Activated CD4-positive, alpha-beta memory T cell treated with anti-CD3 and anti-CD28 coated beads for 36 hours (primary cell): ENCODE measurements around the gene UBLCP1. TPM values are rescaled to one million over a fixed set of nuclear protein-coding genes. Genes with fewer than 3 reads are reported as not detected.

ENCODE experiments used
- CTCF ChIA-PET: fragments of 350-600 bp; sonication (Branson Sonifier 250); formaldehyde crosslinking; loops from one replicate; lab custom pipeline; 2021; ENCODE audit warnings: antibody characterized with exemption, inconsistent platforms; lab: Charles Lee
- POLR2A ChIA-PET: fragments of 350-600 bp; sonication (Branson Sonifier 250); formaldehyde crosslinking; loops from one replicate; lab custom pipeline; 2021; ENCODE audit warnings: antibody characterized with exemption; lab: Charles Lee
- DNase-seq: peaks from one replicate; pipeline ENCODE4 v3.0.0-alpha.2; 2020
- H3K27ac Mint-ChIP-seq: one replicate; pipeline ENCODE4 v1.8.0; 2021; ENCODE audit warnings: mixed read lengths
- H3K27me3 Mint-ChIP-seq: one replicate; pipeline ENCODE4 v1.8.0; 2021; ENCODE audit warnings: mixed read lengths
- H3K36me3 Mint-ChIP-seq: one replicate; pipeline ENCODE4 v1.8.0; 2021; ENCODE audit warnings: mixed read lengths
- H3K4me1 Mint-ChIP-seq: one replicate; pipeline ENCODE4 v1.8.0; 2021; ENCODE audit warnings: low read depth, mixed read lengths
- H3K4me3 Mint-ChIP-seq: one replicate; pipeline ENCODE4 v1.8.0; 2021; ENCODE audit warnings: mild to moderate bottlenecking, mixed read lengths
- H3K9me3 Mint-ChIP-seq: one replicate; pipeline ENCODE4 v1.8.0; 2021; ENCODE audit warnings: mixed read lengths
- intact Hi-C: fragments of 100-400 bp; cut with micrococcal nuclease; formaldehyde crosslinking; loops from one replicate; pipeline ENCODE4 v1.15.1; 2023
- total RNA-seq, 2 experiments: library from RNA; stranded (reverse); gene quantifications; one replicate each; pipeline ENCODE4 v1.2.3, GENCODE V29; 2021

UBLCP1 gene
- total RNA-seq, 2 experiments from 2014 or later: 32.9 to 34.4 TPM

- Mint-ChIP-seq H3K27me3 (peaks cover 2% of the 10 kb centered on the region), H3K27ac (no peak overlapping the region), H3K4me1 (no peaks in the 10 kb centered on the region), H3K9me3 (no peaks in the 10 kb centered on the region), H3K36me3 (no peaks in the 10 kb centered on the region), H3K4me3 (no peak overlapping the region)
- intact Hi-C loops: no loop called here
- ChIA-PET POLR2A (no interaction called here), CTCF (interaction anchor here (1.3 to 7.0 kb wide), 8 partner anchors 13 to 162 kb away, joined by 3 to 128 read pairs (median 7); no protein-coding TSS in a partner anchor)
- no peak for DNase-seq
These were observed 55.4 kb downstream of the UBLCP1 start for GRCh38 chr5:159318448-159318847.

DNA sequence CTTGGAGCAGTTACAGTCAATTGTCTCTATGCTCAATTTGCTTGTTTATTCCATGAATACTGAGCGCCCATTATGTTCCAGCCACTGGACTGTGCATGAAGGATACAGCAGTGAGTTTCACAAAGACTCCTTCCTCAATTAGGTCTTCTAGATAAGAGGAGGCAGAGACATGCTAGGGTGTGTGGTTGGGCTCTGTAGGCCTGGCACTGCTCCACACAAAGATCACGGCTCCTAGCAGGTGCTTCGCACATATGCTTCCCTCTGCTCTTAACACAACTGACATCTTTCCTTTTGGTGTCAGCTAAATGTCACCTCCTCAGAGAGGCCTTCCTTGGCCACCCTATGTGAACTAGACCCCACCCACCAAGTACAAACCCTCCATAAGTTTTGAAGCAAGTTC lies 56.3 kb downstream of the UBLCP1 start:
- Mint-ChIP-seq H3K9me3 (no peaks in the 10 kb centered on the region), H3K27ac (no peak overlapping the region), H3K4me3 (no peak overlapping the region), H3K4me1 (no peaks in the 10 kb centered on the region), H3K27me3 (peaks cover 2% of the 10 kb centered on the region), H3K36me3 (no peaks in the 10 kb centered on the region)
- intact Hi-C loops: no loop called here
- ChIA-PET POLR2A (no interaction called here), CTCF (interaction anchor here (2.6 to 7.0 kb wide), 2 partner anchors 12 to 163 kb away, joined by 8 to 128 read pairs; no protein-coding TSS in a partner anchor)
- DNase-seq: no peak

GRCh38 chr5:159319832-159320231 lies 56.7 kb downstream of the UBLCP1 start:
- peaks cover 2% of the 10 kb centered on the region for H3K27me3 Mint-ChIP-seq
- no peaks in the 10 kb centered on the region for H3K9me3 Mint-ChIP-seq
- no peak overlapping the region for H3K4me3 Mint-ChIP-seq
- CTCF ChIA-PET: interaction anchor here (2.6 to 7.0 kb wide), 2 partner anchors 12 to 163 kb away, joined by 8 to 128 read pairs; no protein-coding TSS in a partner anchor
- POLR2A ChIA-PET: no interaction called here
- DNase-seq: no peak
- no peak overlapping the region for H3K27ac Mint-ChIP-seq
- H3K36me3 Mint-ChIP-seq: no peaks in the 10 kb centered on the region
- intact Hi-C loops: no loop called here
- H3K4me1 Mint-ChIP-seq: no peaks in the 10 kb centered on the region

- H3K9me3 Mint-ChIP-seq: no peaks in the 10 kb centered on the region
- no peaks in the 10 kb centered on the region for H3K36me3 Mint-ChIP-seq
- H3K27ac Mint-ChIP-seq: no peak overlapping the region
- no peak overlapping the region for H3K4me3 Mint-ChIP-seq
- CTCF ChIA-PET: interaction anchor here (0.9 kb wide), 1 partner anchor 10 kb away, joined by 3 read pairs; no protein-coding TSS in a partner anchor
- no peak for DNase-seq
- peaks cover 2% of the 10 kb centered on the region for H3K27me3 Mint-ChIP-seq
- intact Hi-C loops: no loop called here
- no peaks in the 10 kb centered on the region for H3K4me1 Mint-ChIP-seq
- POLR2A ChIA-PET: no interaction called here
These were observed 59.1 kb downstream of the UBLCP1 start for GRCh38 chr5:159322180-159322579.

- POLR2A ChIA-PET: interaction anchor here (0.6 kb wide), 1 partner anchor 47 kb away, joined by 3 read pairs; no protein-coding TSS in a partner anchor
- no peaks in the 10 kb centered on the region for H3K9me3 Mint-ChIP-seq
- intact Hi-C loops: no loop called here
- H3K36me3 Mint-ChIP-seq: no peaks in the 10 kb centered on the region
- H3K27ac Mint-ChIP-seq: no peak overlapping the region
- no peak for DNase-seq
- CTCF ChIA-PET: interaction anchor here (1.1 to 1.9 kb wide), 3 partner anchors 16 to 663 kb away, joined by 3 to 4 read pairs (median 4); no protein-coding TSS in a partner anchor
- peaks cover 2% of the 10 kb centered on the region for H3K27me3 Mint-ChIP-seq
- no peaks in the 10 kb centered on the region for H3K4me1 Mint-ChIP-seq
- no peak overlapping the region for H3K4me3 Mint-ChIP-seq
These were observed 61.1 kb downstream of the UBLCP1 start for GRCh38 chr5:159324102-159324755.

DNA sequence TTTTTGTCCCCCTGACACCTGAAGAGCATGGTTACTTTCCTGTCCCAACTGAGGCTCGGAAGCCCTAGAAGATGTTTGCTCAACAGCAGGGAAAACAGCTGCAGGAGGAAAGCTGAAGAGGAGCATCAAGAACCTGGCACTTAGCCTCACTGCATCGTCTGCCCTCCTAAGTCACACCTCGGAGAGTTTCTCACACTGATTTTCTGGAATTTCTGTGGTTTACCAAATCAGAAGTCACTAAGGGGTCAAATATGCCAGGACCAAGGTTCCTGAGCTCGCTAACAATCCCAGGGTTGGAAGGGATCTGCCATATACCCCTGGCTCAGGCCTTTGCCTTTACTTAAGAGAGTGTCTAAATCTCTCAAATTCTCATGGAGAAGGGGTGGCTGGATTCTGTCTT lies 61.9 kb downstream of the UBLCP1 start:
- no peak for DNase-seq
- Mint-ChIP-seq H3K36me3 (no peaks in the 10 kb centered on the region), H3K4me1 (no peaks in the 10 kb centered on the region), H3K27me3 (peaks cover 2% of the 10 kb centered on the region), H3K27ac (no peak overlapping the region), H3K9me3 (no peaks in the 10 kb centered on the region), H3K4me3 (no peak overlapping the region)
- CTCF ChIA-PET: interaction anchor here (1.6 to 1.9 kb wide), 2 partner anchors 15 to 168 kb away, joined by 4 read pairs; no protein-coding TSS in a partner anchor
- POLR2A ChIA-PET: no interaction called here
- intact Hi-C loops: no loop called here

DNA sequence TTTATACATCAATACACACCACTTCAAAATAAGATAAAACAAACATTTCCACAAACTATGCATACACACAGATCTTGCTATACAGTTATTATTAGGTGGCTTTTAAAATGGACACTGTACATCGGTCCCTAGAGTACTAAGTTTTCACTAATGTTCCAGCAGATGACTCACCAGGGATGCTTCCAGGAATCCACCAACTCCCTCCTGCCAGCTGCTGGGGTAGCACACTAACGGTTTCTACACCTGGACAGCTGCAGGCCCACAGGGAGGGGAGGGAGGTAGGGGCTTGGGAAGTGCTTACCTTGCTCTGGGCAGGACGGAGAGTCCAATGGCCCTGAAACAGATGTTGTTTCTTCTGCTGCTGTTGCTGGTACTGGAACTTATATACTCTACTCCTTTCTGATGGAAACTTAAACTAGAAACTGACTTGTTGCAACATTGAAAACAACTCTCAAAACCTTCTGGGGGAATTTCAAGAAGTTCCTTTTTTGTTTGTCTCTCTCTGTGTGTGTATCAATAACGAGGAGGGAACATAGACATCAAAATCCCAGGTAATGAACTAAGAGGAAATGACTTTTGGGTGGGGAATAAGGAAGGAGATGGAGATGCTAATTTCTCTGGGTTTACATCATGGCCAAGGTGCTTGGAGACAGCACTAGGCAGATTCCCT lies 67.2 kb downstream of the UBLCP1 start, which contains the start of gene IL12B:
Gene IL12B, minus strand, starts transcription at position 357 of the 670 bp plus-strand sequence. CDS start 3,705 bp downstream, outside the sequence.
- ChIA-PET POLR2A (no interaction called here), CTCF (interaction anchor here (0.7 kb wide), 2 partner anchors 10 to 218 kb away, joined by 3 to 4 read pairs; no protein-coding TSS in a partner anchor)
- Mint-ChIP-seq H3K4me1 (peaks cover 16% of the 10 kb centered on the region), H3K4me3 (peak within 1 kb of the TSS; percentile 61), H3K27ac (no peak within 1 kb of the TSS), H3K27me3 (no peaks in the 10 kb centered on the region), H3K9me3 (no peaks in the 10 kb centered on the region), H3K36me3 (no peaks in the 10 kb centered on the region)
- DNase-seq: no peak
- intact Hi-C loops: loop anchor here (2.0 to 10.0 kb wide), 4 partner anchors 173 to 657 kb away; partner anchors contain the start of gene ADRA1B

DNA sequence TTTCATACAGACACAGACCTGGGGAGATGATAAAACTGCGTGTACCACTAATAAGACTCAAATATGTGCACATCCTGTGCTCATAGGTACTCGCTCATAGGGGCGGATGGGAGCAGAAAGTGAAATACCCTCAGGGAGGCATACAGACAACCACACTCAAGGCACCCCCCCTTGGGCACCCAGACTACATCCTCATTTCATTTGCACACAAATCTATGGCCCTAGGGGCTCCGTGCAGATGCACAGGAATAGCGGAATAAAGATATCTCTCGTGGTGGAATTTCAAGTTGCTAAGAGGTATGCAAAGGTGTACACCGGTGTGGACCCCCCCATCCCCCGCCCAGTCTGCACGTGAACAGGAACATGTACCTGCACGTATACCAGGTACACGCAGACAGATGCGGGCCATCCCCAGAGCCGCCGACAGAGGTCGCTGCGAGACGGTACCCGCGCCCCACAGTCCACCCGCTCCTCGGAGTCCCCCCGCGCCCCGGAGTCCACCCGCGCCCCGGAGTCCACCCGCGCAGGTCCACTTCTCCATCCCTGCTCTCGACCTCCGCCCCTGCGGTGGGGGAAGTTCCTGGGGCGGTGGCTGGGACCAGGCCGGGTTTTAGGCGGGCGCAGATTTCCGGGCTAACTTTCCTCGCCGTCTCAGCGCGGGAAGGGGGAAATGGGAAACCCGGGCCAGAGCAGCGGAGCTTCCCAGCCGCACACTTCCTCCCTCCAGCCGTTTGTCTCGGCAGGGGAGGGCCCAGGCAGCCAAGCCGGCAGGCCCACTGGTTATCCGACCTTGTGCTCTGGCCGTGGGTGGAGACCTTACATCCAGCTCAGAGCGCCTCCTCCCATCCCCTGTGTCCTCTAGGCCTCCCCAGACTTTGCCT lies 68.2 kb downstream of the UBLCP1 start:
- H3K27ac Mint-ChIP-seq: no peak overlapping the region
- ChIA-PET POLR2A (no interaction called here), CTCF (interaction anchor here (0.6 to 1.8 kb wide), 15 partner anchors 9 to 524 kb away, joined by 3 to 8 read pairs (median 3); no protein-coding TSS in a partner anchor)
- intact Hi-C loops: loop anchor here (2.0 to 10.0 kb wide), 4 partner anchors 174 to 655 kb away; partner anchors contain the start of gene ADRA1B
- peak; percentile 84 for DNase-seq
- peaks cover 16% of the 10 kb centered on the region for H3K4me1 Mint-ChIP-seq
- H3K36me3 Mint-ChIP-seq: no peaks in the 10 kb centered on the region
- no peaks in the 10 kb centered on the region for H3K9me3 Mint-ChIP-seq
- H3K4me3 Mint-ChIP-seq: peak overlapping the region; percentile 61
- no peaks in the 10 kb centered on the region for H3K27me3 Mint-ChIP-seq

DNA sequence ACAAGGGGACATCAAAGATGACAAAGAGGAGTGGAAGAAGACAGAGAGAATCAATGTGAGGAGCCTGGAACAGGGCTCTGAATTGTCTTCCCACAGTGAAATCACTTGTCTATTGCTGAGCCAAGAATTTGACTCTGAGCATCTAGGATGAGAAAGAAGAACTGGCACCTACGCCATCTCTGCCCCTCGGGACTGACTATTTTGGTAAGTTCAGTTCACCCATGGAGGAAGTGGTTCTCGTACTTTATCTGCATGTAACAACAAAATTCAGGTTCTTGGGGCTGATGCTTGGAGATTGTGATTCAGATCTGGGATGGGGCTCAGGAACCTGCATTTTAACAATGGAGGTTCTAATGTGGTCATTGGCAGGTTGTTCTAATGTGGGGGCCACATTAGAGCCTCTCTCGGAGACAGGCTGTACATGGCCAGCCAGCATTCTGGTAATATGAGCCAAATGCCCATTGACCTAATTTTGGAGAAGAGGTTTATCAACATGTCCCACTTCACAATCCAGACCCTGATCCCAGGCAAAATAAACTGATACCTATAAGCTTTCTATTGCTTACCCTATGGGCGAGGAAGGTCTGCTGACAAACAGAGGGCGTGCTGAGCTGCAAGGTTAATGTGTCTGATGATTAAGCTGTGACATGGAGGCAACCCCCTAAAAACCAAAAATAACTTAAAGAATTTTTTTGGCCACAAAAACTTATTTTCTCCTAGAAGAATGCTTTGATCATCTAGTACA lies 69.9 kb downstream of the UBLCP1 start:
- CTCF ChIA-PET: interaction anchor here (0.6 to 1.8 kb wide), 6 partner anchors 13 to 654 kb away, joined by 3 to 8 read pairs (median 5); no protein-coding TSS in a partner anchor

DNA sequence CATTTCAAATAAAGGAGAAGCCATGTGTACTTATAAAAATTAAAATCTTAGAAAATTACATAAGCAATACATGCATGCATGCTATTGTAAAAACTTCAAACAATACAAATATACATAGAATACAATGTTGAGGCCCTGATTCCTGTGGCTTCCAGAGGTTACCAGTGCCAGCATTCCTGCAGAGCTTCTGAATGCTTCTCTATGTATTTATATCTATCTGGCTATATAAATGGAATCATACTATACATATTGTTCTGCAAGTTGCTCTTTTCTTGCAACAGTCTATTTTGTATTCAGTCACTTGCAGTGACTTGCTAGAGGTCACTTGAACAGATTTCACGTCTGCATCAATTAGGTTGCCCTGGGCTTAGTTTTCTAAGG lies 70.4 kb downstream of the UBLCP1 start:
- H3K4me3 Mint-ChIP-seq: no peak overlapping the region
- CTCF ChIA-PET: interaction anchor here (1.3 kb wide), 1 partner anchor 13 kb away, joined by 3 read pairs; no protein-coding TSS in a partner anchor
- intact Hi-C loops: loop anchor here (5.0 to 10.0 kb wide), 3 partner anchors 176 to 584 kb away; partner anchors contain the start of gene ADRA1B
- no peaks in the 10 kb centered on the region for H3K27me3 Mint-ChIP-seq
- H3K36me3 Mint-ChIP-seq: no peaks in the 10 kb centered on the region
- no peak for DNase-seq
- no peaks in the 10 kb centered on the region for H3K9me3 Mint-ChIP-seq
- H3K27ac Mint-ChIP-seq: no peak overlapping the region
- H3K4me1 Mint-ChIP-seq: peaks cover 37% of the 10 kb centered on the region
- POLR2A ChIA-PET: no interaction called here

More for the DNA sequence above, 69.9 kb downstream of the UBLCP1 start:
- H3K4me3 Mint-ChIP-seq: no peak overlapping the region
- intact Hi-C loops: loop anchor here (5.0 to 10.0 kb wide), 3 partner anchors 176 to 584 kb away; partner anchors contain the start of gene ADRA1B
- no peak overlapping the region for H3K27ac Mint-ChIP-seq
- no peaks in the 10 kb centered on the region for H3K36me3 Mint-ChIP-seq
- H3K4me1 Mint-ChIP-seq: peaks cover 32% of the 10 kb centered on the region
- no peaks in the 10 kb centered on the region for H3K9me3 Mint-ChIP-seq
- POLR2A ChIA-PET: no interaction called here
- H3K27me3 Mint-ChIP-seq: no peaks in the 10 kb centered on the region
- no peak for DNase-seq
